Breast epithelium (tissue), 3 donors: ENCODE data around the gene MARK3.

Experiments
- CTCF ChIP-seq, 3 donors: fragments of 450-650 bp; IDR thresholded peaks; one replicate each; pipeline ENCODE4 v1.5.1; 2016 to 2017; ENCODE audit warnings: antibody characterized with exemption in 3 of 3, mild to moderate bottlenecking in 3 of 3, moderate library complexity in 3 of 3
- POLR2A ChIP-seq: fragments of 450-650 bp; IDR thresholded peaks from one replicate; pipeline ENCODE4 v1.6.1; 2016; ENCODE audit warnings: antibody characterized with exemption, mild to moderate bottlenecking, moderate library complexity

DNA sequence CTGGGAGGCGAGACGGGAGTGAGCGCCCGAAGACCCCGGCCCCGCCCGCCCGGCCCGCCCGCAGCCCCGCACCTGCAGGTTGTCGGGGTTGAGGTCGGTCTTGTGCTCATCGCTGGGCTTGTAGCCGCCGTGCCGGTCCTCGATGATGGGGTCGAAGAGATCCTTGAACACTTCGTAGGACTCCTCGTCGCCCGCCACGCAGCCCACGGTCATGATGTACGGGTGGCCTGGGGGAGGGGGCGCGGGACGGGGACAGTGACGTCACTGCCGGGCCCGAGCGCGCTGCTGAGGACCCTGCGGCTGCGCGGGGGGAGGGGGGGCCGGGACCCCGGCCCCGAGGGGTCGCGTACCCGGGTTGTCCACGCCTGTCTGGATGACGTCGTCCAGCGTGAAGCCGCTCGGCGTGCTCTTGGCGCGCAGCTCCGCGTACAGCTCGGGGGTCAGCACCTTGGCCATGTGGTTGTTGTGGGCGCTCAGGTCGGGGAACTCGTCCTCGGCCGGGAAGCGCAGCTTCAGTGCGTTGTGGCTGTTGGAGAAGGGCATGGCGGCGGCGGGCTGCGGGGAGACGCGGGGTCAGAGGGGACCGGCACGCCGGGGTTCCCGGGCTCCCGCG is 136.8 kb downstream of the MARK3 start:
- TF ChIP-seq POLR2A = no peak
- TF ChIP-seq CTCF (IDR thresholded peaks at IDR 0.05) = no peak
